ENCODE results near the gene ALS2CL. TPM values are rescaled to one million over a fixed set of nuclear protein-coding genes. Genes with fewer than 3 reads are reported as not detected.

Gene ALS2CL
- total RNA-seq, 3 donors from 2014 or later (not counting 1 experiment from before 2014, with no cell fraction given): 0.07 to 1.3 (median 0.70) TPM

- TF ChIP-seq CTCF (IDR thresholded peaks at IDR 0.05): no peak
- intact Hi-C loops (cut with micrococcal nuclease): no loop called here
- Histone ChIP-seq H3K9me3 (ENCODE audit: control insufficient read depth, insufficient read depth, low read length) (no peaks in the 10 kb centered on the region), H3K4me3 (ENCODE audit: low read length) (no peak overlapping the region), H3K27ac (ENCODE audit: low read length) (no peak overlapping the region), H3K4me1 (ENCODE audit: control insufficient read depth, insufficient read depth, low read length) (no peaks in the 10 kb centered on the region), H3K36me3 (ENCODE audit: control insufficient read depth, insufficient read depth, low read length) (no peaks in the 10 kb centered on the region), H3K27me3 (ENCODE audit: control insufficient read depth, insufficient read depth, low read length) (no peaks in the 10 kb centered on the region)
- Mint-ChIP-seq H3K27me3 (ENCODE audit: low read depth in 2 of 2) (no peaks in the 10 kb centered on the region), H3K27ac (no peak overlapping the region), H3K4me1 (no peaks in the 10 kb centered on the region), H3K4me3 (no peak overlapping the region), H3K36me3 (no peaks in the 10 kb centered on the region), H3K9me3 (no peaks in the 10 kb centered on the region)
- ATAC-seq: no peak
- DNase-seq: no peak
- WGBS (ENCODE audit: insufficient coverage): 95% methylated on average over 9 of the region's 9 CpGs
Observed at GRCh38 chr3:46680298-46680826, 13.1 kb downstream of the ALS2CL start.

DNA sequence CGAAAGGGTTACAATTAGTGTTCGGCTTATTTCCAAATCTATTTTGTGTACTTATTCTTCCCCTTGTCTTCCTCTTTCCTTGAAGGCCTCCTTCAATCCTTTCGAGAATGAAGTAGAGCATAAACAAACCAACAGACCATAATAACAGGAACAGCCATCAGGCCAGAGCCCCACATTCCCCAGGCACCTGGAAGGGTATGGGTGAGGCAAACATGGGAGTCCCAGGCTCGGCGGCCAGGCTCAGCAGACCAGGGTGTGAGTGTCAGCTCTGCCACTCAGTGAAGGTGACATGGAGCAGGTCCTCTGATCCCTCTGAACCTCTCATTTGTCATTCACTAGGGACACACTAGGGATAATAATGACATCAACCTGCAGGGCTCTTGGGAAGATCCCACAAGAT lies 13.8 kb downstream of the ALS2CL start:
- 90% methylated on average over 4 of the region's 5 CpGs for WGBS (ENCODE audit: insufficient coverage)
- no peak overlapping the region for H3K27ac ChIP-seq (ENCODE audit: low read length)
- H3K9me3 ChIP-seq (ENCODE audit: control insufficient read depth, insufficient read depth, low read length): no peaks in the 10 kb centered on the region
- no peaks in the 10 kb centered on the region for H3K36me3 ChIP-seq (ENCODE audit: control insufficient read depth, insufficient read depth, low read length)
- intact Hi-C loops (cut with micrococcal nuclease): no loop called here
- H3K4me1 Mint-ChIP-seq: no peaks in the 10 kb centered on the region
- H3K4me3 Mint-ChIP-seq: no peak overlapping the region
- no peak overlapping the region for H3K27ac Mint-ChIP-seq
- TF ChIP-seq CTCF (IDR thresholded peaks at IDR 0.05): no peak
- no peaks in the 10 kb centered on the region for H3K27me3 Mint-ChIP-seq (ENCODE audit: low read depth in 2 of 2)
- H3K9me3 Mint-ChIP-seq: no peaks in the 10 kb centered on the region
- H3K4me3 ChIP-seq (ENCODE audit: low read length): no peak overlapping the region
- no peak for ATAC-seq
- no peak for DNase-seq
- no peaks in the 10 kb centered on the region for H3K4me1 ChIP-seq (ENCODE audit: control insufficient read depth, insufficient read depth, low read length)
- no peaks in the 10 kb centered on the region for H3K36me3 Mint-ChIP-seq
- H3K27me3 ChIP-seq (ENCODE audit: control insufficient read depth, insufficient read depth, low read length): no peaks in the 10 kb centered on the region

DNA sequence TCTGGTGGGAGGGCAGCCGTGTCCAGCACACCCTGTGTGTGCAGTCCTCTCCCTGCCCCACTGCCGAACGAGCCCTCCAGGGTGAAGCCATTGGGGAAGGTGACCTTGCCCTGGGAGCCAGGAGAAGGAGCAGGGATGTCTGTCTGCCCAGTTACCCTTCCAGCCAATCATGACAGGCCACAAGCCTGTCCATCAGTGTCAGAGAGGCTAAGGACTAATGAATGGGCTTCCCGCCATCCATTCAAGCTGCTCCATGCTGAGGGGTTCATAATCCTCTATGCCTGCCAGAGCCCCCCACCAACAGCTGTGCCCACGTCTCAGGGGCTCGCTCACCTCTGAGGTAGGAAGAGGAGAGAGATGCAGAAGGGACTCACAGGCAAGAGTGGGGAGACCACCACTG lies 15.2 kb downstream of the ALS2CL start:
- Histone ChIP-seq H3K27ac (ENCODE audit: low read length) (no peak overlapping the region), H3K4me1 (ENCODE audit: control insufficient read depth, insufficient read depth, low read length) (no peaks in the 10 kb centered on the region), H3K36me3 (ENCODE audit: control insufficient read depth, insufficient read depth, low read length) (no peaks in the 10 kb centered on the region), H3K9me3 (ENCODE audit: control insufficient read depth, insufficient read depth, low read length) (no peaks in the 10 kb centered on the region), H3K27me3 (ENCODE audit: control insufficient read depth, insufficient read depth, low read length) (no peaks in the 10 kb centered on the region), H3K4me3 (ENCODE audit: low read length) (no peak overlapping the region)
- Mint-ChIP-seq H3K27me3 (ENCODE audit: low read depth in 2 of 2) (peaks cover 0 to 3% of the 10 kb centered on the region in 2 donors), H3K27ac (no peak overlapping the region), H3K4me3 (no peak overlapping the region), H3K9me3 (no peaks in the 10 kb centered on the region), H3K4me1 (no peaks in the 10 kb centered on the region), H3K36me3 (no peaks in the 10 kb centered on the region)
- WGBS (ENCODE audit: insufficient coverage): 91% methylated on average over 6 of the region's 6 CpGs
- ATAC-seq (no peak), DNase-seq (no peak)
- intact Hi-C loops (cut with micrococcal nuclease): no loop called here
- TF ChIP-seq CTCF (IDR thresholded peaks at IDR 0.05): no peak

DNA sequence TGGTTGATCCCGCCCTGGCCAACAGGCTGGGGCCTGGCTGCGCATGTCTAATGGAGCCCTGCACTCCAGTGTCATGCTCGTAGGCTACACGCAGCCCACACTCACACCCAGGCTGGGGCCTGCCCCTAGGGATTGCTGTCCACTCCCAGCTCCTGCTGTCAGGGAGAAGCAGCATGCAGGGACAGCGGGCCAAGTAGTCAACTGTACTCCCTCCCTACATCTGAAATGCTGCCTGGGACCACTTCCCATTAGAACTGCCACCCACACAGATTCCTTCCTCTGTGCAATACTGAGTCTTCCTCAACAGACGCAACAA lies 16.1 kb downstream of the ALS2CL start:
- Histone ChIP-seq H3K36me3 (ENCODE audit: control insufficient read depth, insufficient read depth, low read length) (no peaks in the 10 kb centered on the region), H3K9me3 (ENCODE audit: control insufficient read depth, insufficient read depth, low read length) (no peaks in the 10 kb centered on the region), H3K4me1 (ENCODE audit: control insufficient read depth, insufficient read depth, low read length) (no peaks in the 10 kb centered on the region), H3K4me3 (ENCODE audit: low read length) (no peak overlapping the region), H3K27me3 (ENCODE audit: control insufficient read depth, insufficient read depth, low read length) (no peaks in the 10 kb centered on the region), H3K27ac (ENCODE audit: low read length) (no peak overlapping the region)
- Mint-ChIP-seq H3K36me3 (no peaks in the 10 kb centered on the region), H3K27ac (no peak overlapping the region), H3K4me3 (no peak overlapping the region), H3K27me3 (ENCODE audit: low read depth in 2 of 2) (peaks cover 0 to 4% of the 10 kb centered on the region in 2 donors), H3K9me3 (no peaks in the 10 kb centered on the region), H3K4me1 (no peaks in the 10 kb centered on the region)
- no peak for DNase-seq
- intact Hi-C loops (cut with micrococcal nuclease): no loop called here
- no peak for ATAC-seq
- 87% methylated on average over 6 of the region's 6 CpGs for WGBS (ENCODE audit: insufficient coverage)
- no peak for TF ChIP-seq CTCF (IDR thresholded peaks at IDR 0.05)
